ENCODE results near the gene CD200. TPM values are rescaled to one million over a fixed set of nuclear protein-coding genes. Genes with fewer than 3 reads are reported as not detected.
A peak's percentile ranks its signal among the peaks of the same experiment; 100 is the strongest.

CD200 gene
- total RNA-seq, 1 donor from 2014 or later, result 1.1 TPM

DNA sequence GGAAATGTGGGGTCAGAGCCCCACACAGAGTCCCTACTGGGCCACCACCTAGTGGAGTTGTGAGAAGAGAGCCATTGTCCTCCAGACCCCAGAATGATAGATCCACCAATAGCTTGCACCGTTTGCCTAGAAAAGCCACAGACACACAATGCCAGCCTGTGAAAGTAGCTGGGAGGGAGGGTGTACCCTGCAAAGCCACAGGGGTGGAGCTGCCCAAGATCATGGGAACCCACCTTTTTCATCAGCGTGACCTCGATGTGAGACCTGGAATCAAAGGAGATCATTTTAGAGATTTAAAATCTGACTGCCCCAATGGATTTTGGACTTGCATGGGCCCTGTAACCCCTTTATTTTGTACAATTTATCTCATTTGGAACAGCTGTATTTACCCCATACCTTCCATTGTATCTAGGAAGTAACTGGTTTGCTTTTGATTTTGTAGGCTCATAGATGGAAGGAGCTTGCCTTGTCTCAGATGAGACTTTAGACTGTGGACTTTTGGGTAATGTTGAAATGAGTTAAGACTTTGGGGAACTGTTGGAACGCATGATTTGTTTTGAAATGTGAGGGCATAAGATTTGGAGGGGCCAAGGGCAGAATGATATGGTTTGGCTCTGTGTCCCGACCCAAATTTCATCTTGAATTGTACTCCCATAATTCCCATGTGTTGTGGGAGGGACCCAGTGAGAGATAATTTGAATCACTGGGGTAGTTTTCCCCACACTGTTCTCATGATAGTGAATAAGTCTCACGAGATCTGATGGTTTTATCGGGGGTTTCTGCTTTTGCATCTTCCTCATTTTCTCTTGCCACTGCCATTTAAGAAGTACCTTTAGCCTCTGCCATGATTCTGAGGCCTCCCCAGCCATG is 49.0 kb downstream of the CD200 start:
- peaks cover 5% of the 10 kb centered on the region for H3K4me1 ChIP-seq
- H3K9me3 ChIP-seq (replicated peaks), result peaks cover 4% of the 10 kb centered on the region
- intact Hi-C loops (cut with micrococcal nuclease), result no loop called here
- H3K27ac ChIP-seq (replicated peaks), result no peak overlapping the region
- DNase-seq, result no peak
- TF ChIP-seq, protein P1, sequence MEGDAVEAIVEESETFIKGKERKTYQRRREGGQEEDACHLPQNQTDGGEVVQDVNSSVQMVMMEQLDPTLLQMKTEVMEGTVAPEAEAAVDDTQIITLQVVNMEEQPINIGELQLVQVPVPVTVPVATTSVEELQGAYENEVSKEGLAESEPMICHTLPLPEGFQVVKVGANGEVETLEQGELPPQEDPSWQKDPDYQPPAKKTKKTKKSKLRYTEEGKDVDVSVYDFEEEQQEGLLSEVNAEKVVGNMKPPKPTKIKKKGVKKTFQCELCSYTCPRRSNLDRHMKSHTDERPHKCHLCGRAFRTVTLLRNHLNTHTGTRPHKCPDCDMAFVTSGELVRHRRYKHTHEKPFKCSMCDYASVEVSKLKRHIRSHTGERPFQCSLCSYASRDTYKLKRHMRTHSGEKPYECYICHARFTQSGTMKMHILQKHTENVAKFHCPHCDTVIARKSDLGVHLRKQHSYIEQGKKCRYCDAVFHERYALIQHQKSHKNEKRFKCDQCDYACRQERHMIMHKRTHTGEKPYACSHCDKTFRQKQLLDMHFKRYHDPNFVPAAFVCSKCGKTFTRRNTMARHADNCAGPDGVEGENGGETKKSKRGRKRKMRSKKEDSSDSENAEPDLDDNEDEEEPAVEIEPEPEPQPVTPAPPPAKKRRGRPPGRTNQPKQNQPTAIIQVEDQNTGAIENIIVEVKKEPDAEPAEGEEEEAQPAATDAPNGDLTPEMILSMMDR (IDR thresholded peaks at IDR 0.05; ENCODE audit: borderline replicate concordance), result no peak
- H3K27me3 ChIP-seq (ENCODE audit: low read depth), result no peaks in the 10 kb centered on the region
- no peak overlapping the region for H3K4me3 ChIP-seq
- H3K36me3 ChIP-seq, result no peaks in the 10 kb centered on the region

GRCh38 chr3:112382543-112383160 is 49.7 kb downstream of the CD200 start:
- no peak overlapping the region for H3K27ac ChIP-seq (replicated peaks)
- intact Hi-C loops (cut with micrococcal nuclease), result no loop called here
- DNase-seq, result no peak

GRCh38 chr3:112384769-112385168 is 51.8 kb downstream of the CD200 start:
- Histone ChIP-seq H3K9me3 (replicated peaks) (peaks cover 4% of the 10 kb centered on the region), H3K36me3 (no peaks in the 10 kb centered on the region), H3K4me1 (peaks cover 6% of the 10 kb centered on the region), H3K27me3 (ENCODE audit: low read depth) (no peaks in the 10 kb centered on the region), H3K4me3 (no peak overlapping the region), H3K27ac (replicated peaks) (no peak overlapping the region)
- intact Hi-C loops (cut with micrococcal nuclease), result no loop called here
- DNase-seq, result no peak
- TF ChIP-seq, protein P1 (IDR thresholded peaks at IDR 0.05; ENCODE audit: borderline replicate concordance), result no peak

More at GRCh38 chr3:112382543-112383160, 49.7 kb downstream of the CD200 start:
- Histone ChIP-seq H3K4me1 (no peaks in the 10 kb centered on the region), H3K27me3 (ENCODE audit: low read depth) (no peaks in the 10 kb centered on the region), H3K9me3 (replicated peaks) (peaks cover 4% of the 10 kb centered on the region), H3K4me3 (no peak overlapping the region), H3K36me3 (no peaks in the 10 kb centered on the region)
- TF ChIP-seq, protein P1 (IDR thresholded peaks at IDR 0.05; ENCODE audit: borderline replicate concordance), result no peak

- TF ChIP-seq, protein P1 (IDR thresholded peaks at IDR 0.05; ENCODE audit: borderline replicate concordance), result no peak
- Histone ChIP-seq H3K27ac (replicated peaks) (peak overlapping the region; percentile 60), H3K4me1 (peaks cover 20% of the 10 kb centered on the region), H3K4me3 (no peak overlapping the region), H3K9me3 (replicated peaks) (peaks cover 17% of the 10 kb centered on the region), H3K27me3 (ENCODE audit: low read depth) (no peaks in the 10 kb centered on the region), H3K36me3 (no peaks in the 10 kb centered on the region)
- intact Hi-C loops (cut with micrococcal nuclease), result no loop called here
- DNase-seq, result no peak
These were observed 56.0 kb downstream of the CD200 start for GRCh38 chr3:112388972-112389371.

GRCh38 chr3:112389961-112390360 is 57.0 kb downstream of the CD200 start:
- Histone ChIP-seq H3K9me3 (replicated peaks) (peaks cover 17% of the 10 kb centered on the region), H3K36me3 (no peaks in the 10 kb centered on the region), H3K27me3 (ENCODE audit: low read depth) (no peaks in the 10 kb centered on the region), H3K27ac (replicated peaks) (peak overlapping the region; percentile 60), H3K4me3 (no peak overlapping the region), H3K4me1 (peaks cover 27% of the 10 kb centered on the region)
- DNase-seq, result no peak
- TF ChIP-seq, protein P1 (IDR thresholded peaks at IDR 0.05; ENCODE audit: borderline replicate concordance), result no peak
- intact Hi-C loops (cut with micrococcal nuclease), result no loop called here
